B cell (primary cell): ENCODE results near the gene ZNF784.

ENCODE experiments used
- EZH2 ChIP-seq: IDR thresholded peaks from 2 replicates; pipeline ENCODE4 v1.6.1; 2012; ENCODE audit warnings: borderline replicate concordance, low read depth, mild to moderate bottlenecking, moderate library complexity, low read length; ENCODE audit not compliant: insufficient read depth, poor library complexity, severe bottlenecking
- TF ChIP-seq, protein P1 (sequence below): fragments of 200-600 bp; IDR thresholded peaks from one replicate; pipeline ENCODE4 v1.8.0; 2022; ENCODE audit warnings: antibody characterized with exemption, mild to moderate bottlenecking

GRCh38 chr19:55656988-55657747 lies 32.8 kb upstream of the ZNF784 start:
- TF ChIP-seq, protein P1, sequence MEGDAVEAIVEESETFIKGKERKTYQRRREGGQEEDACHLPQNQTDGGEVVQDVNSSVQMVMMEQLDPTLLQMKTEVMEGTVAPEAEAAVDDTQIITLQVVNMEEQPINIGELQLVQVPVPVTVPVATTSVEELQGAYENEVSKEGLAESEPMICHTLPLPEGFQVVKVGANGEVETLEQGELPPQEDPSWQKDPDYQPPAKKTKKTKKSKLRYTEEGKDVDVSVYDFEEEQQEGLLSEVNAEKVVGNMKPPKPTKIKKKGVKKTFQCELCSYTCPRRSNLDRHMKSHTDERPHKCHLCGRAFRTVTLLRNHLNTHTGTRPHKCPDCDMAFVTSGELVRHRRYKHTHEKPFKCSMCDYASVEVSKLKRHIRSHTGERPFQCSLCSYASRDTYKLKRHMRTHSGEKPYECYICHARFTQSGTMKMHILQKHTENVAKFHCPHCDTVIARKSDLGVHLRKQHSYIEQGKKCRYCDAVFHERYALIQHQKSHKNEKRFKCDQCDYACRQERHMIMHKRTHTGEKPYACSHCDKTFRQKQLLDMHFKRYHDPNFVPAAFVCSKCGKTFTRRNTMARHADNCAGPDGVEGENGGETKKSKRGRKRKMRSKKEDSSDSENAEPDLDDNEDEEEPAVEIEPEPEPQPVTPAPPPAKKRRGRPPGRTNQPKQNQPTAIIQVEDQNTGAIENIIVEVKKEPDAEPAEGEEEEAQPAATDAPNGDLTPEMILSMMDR, result no peak
- no peak for TF ChIP-seq EZH2
